HepG2 (cell line): ENCODE data around the gene FAM219A.

Experiments used
- ADNP ChIP-seq: sonication (generic); formaldehyde crosslinking; IDR thresholded peaks from 2 replicates; pipeline ENCODE4 v1.4.0; 2020; ENCODE audit warnings: missing genetic modification reagents
- BCLAF1 ChIP-seq: fragments of 450-650 bp; IDR thresholded peaks from 2 replicates; pipeline ENCODE4 v1.6.1; 2017; ENCODE audit warnings: mild to moderate bottlenecking
- CTCF ChIP-seq: sonication (generic); formaldehyde crosslinking; IDR thresholded peaks from 2 replicates; pipeline ENCODE4 v1.5.0; 2020; ENCODE audit warnings: mild to moderate bottlenecking, missing genetic modification reagents, moderate library complexity
- LCORL ChIP-seq, 2 experiments: fragments of 450-650 bp in 1 of 2; sonication (generic) in 1 of 2; formaldehyde crosslinking in 1 of 2; IDR thresholded peaks; 2 replicates each; pipeline versions ENCODE4 v1.5.0 to v1.6.1; 2017 to 2020; ENCODE audit warnings: antibody characterized with exemption in 1 of 2, missing genetic modification reagents in 1 of 2
- ZNF260 ChIP-seq: sonication (generic); formaldehyde crosslinking; IDR thresholded peaks from 2 replicates; pipeline ENCODE4 v1.4.0; 2020; ENCODE audit warnings: missing genetic modification reagents, low read depth, mild to moderate bottlenecking, borderline replicate concordance

GRCh38 chr9:34458959-34459340 is 580 bp upstream of the FAM219A start:
- TF ChIP-seq CTCF (CRISPR knock-in tag) = no peak
- TF ChIP-seq LCORL (IDR thresholded peaks at IDR 0.05) = no peak
- no peak for TF ChIP-seq LCORL (CRISPR knock-in tag; IDR thresholded peaks at IDR 0.05)
- no peak for TF ChIP-seq ADNP (CRISPR knock-in tag)
- TF ChIP-seq BCLAF1 = no peak
- TF ChIP-seq ZNF260 (CRISPR knock-in tag) = no peak
